LNCAP (cell line): ENCODE results near the gene SGTA.

ENCODE experiments used
- CTCF ChIP-seq: fragments of 450-650 bp; IDR thresholded peaks from 2 replicates; pipeline ENCODE4 v1.5.1; 2017; ENCODE audit warnings: mild to moderate bottlenecking

SGTA gene

GRCh38 chr19:2782936-2783780 lies at the start of gene SGTA:
Gene SGTA, minus strand, starts transcription at chr19:2783273. Its CDS starts 14,205 bp downstream, at chr19:2769068.
- no peak; the same call in 1 of the 2 replicates for TF ChIP-seq CTCF

DNA sequence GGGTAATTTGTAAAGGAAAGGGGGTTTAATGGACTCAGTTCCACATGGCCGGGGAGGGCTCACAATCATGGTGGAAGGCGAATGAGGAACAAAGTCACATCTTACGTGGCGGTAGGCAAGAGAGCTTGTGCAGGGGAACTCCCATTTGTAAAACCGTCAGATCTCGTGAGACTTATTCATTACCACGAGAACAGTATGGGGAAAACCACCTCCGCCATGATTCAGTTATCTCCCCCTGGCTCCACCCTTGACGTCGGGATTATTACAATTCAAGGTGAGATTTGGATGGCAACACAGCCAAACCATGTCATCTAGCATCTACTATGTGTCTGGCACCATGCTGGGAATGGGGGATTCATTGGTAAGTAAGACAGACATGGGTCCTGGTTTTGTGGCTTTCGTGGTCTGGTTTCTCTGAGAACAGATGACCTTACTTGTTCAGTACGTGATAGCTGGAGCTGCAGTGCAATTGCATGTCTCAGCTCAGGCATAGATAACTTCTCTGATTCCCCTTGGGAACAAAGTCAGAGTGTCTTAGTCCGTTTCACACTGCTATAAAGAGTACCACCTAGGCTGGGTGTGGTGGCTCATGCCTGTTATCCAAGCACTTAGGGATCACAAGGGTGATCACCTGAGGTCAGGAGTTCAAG lies 44.9 kb upstream of the SGTA start:
- no peak for TF ChIP-seq CTCF

- no peak for TF ChIP-seq CTCF
Observed at GRCh38 chr19:2827022-2827421, 43.9 kb upstream of the SGTA start.

GRCh38 chr19:2824129-2824528 lies 41.1 kb upstream of the SGTA start:
- TF ChIP-seq CTCF = no peak

DNA sequence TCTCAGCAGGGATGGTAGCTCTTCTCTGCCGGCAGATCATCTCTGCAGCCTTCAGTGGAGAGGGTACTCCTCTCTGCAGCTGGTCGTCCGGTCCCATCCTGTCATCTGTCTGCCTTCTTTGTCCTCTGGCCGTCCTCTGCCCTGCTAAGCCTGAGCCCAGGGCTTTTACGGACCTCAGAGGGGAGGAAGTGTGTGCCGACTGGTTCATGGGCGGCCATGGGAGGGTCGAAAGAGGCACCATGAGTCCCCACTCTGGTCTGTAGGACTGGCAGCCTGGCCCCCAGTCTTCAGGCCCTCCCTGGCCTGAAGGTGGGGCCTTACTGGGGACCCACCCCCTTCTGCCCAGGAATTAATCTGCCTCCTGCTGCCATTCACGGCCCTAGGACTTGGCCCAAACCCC lies 40.6 kb upstream of the SGTA start:
- TF ChIP-seq CTCF = no peak

GRCh38 chr19:2822846-2823245 lies 39.8 kb upstream of the SGTA start:
- TF ChIP-seq CTCF = no peak

GRCh38 chr19:2820112-2820702 lies 37.1 kb upstream of the SGTA start:
- TF ChIP-seq CTCF = no peak
